HG03025 (cell line): ENCODE data around the gene OR13G1.
A peak's percentile ranks its signal among the peaks of the same experiment; 100 is the strongest.
"Not testable (repeated sequence)": the region's sequence is repeated elsewhere in the genome, so short reads cannot be mapped to it uniquely, and the experiment has no call there.

Source experiments
- ATAC-seq: cut with Tn5 transposase; IDR thresholded peaks from one replicate; pipeline ENCODE4 v1.9.1; 2021; ENCODE audit warnings: mild to moderate bottlenecking, moderate library complexity; ENCODE audit not compliant: unreplicated experiment, low FRiP score

OR13G1 gene

GRCh38 chr1:247679639-247680038 is at the start of gene OR13G1:
Gene OR13G1, minus strand, starts transcription at chr1:247679739. Its CDS starts 6,698 bp downstream, at chr1:247673041.
- ATAC-seq: no peak

GRCh38 chr1:247721222-247721621 is 41.7 kb upstream of the OR13G1 start:
- ATAC-seq: no peak

GRCh38 chr1:247716546-247716945 is 37.0 kb upstream of the OR13G1 start, which contains the start of gene OR6F1:
Gene OR6F1, minus strand, starts transcription at chr1:247716646. Its CDS starts 3,891 bp downstream, at chr1:247712755.
- no peak for ATAC-seq

GRCh38 chr1:247713753-247714152 is 34.2 kb upstream of the OR13G1 start:
- no peak for ATAC-seq

GRCh38 chr1:247710681-247711080 is 31.1 kb upstream of the OR13G1 start:
- not testable (repeated sequence) for ATAC-seq

- ATAC-seq: no peak
Observed at GRCh38 chr1:247701338-247701737, 21.8 kb upstream of the OR13G1 start.

- peak; percentile 87 for ATAC-seq
Observed at GRCh38 chr1:247681288-247681897, 1.9 kb upstream of the OR13G1 start.

- no peak for ATAC-seq
Observed at GRCh38 chr1:247680171-247680570, 632 bp upstream of the OR13G1 start.

- ATAC-seq: no peak
Observed at GRCh38 chr1:247669225-247669624, 10.3 kb downstream of the OR13G1 start.

GRCh38 chr1:247656221-247656875 is 23.2 kb downstream of the OR13G1 start:
- ATAC-seq: no peak

- no peak for ATAC-seq
Observed at GRCh38 chr1:247653040-247653439, 26.5 kb downstream of the OR13G1 start.

- no peak for ATAC-seq
Observed at GRCh38 chr1:247647864-247648263, 31.7 kb downstream of the OR13G1 start.

GRCh38 chr1:247646867-247647266 is 32.7 kb downstream of the OR13G1 start:
- ATAC-seq: no peak

- ATAC-seq: no peak
Observed at GRCh38 chr1:247642742-247643141, 36.8 kb downstream of the OR13G1 start.

- ATAC-seq: no peak
Observed at GRCh38 chr1:247639381-247639981, 40.1 kb downstream of the OR13G1 start.

GRCh38 chr1:247638781-247639180 is 40.8 kb downstream of the OR13G1 start:
- ATAC-seq: no peak

GRCh38 chr1:247638011-247638410 is 41.5 kb downstream of the OR13G1 start:
- no peak for ATAC-seq

GRCh38 chr1:247627951-247628350 is 51.6 kb downstream of the OR13G1 start:
- no peak for ATAC-seq
